Suppressor macrophage (primary cell): ENCODE measurements around the gene F2R.

Source experiments
- DNase-seq, 4 experiments: peaks; one replicate each; pipeline ENCODE4 v3.0.0-alpha.2; 2020 to 2022

The F2R gene

DNA sequence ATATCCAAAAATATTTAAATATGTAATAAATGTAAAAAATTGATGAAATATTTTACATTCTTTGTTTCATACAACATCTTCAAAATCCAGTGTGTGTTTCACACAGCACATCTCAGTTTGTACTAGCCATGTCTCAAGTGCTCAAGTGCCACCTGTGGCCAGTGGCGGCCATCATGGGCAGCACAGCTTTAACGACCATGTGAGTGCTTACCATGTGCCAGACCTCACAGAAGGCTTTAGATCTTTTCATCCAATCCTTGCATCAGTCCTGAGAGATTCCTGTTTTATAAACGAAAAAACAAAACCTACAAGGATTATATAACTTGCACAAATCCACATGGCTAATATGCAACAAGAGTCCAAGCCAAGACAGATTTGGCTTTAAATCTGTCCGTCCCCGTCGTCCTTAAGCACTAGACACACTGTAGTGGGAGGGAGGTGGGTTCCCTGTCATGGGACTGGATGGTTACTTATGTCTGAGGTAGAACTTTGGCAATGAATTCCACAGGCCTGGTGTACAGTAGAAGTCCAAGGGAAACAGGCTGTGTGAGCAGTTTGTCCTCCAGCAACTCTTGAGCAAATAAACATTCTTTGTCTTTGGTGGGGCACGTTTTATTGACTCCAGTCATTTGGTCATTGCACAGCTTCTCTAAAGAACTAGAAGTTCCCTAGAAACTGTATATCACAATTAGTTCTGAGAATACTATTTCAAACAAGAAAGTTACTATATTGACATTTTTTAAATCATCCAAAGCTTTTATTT lies 25.0 kb upstream of the F2R start:
- no peak for DNase-seq

DNA sequence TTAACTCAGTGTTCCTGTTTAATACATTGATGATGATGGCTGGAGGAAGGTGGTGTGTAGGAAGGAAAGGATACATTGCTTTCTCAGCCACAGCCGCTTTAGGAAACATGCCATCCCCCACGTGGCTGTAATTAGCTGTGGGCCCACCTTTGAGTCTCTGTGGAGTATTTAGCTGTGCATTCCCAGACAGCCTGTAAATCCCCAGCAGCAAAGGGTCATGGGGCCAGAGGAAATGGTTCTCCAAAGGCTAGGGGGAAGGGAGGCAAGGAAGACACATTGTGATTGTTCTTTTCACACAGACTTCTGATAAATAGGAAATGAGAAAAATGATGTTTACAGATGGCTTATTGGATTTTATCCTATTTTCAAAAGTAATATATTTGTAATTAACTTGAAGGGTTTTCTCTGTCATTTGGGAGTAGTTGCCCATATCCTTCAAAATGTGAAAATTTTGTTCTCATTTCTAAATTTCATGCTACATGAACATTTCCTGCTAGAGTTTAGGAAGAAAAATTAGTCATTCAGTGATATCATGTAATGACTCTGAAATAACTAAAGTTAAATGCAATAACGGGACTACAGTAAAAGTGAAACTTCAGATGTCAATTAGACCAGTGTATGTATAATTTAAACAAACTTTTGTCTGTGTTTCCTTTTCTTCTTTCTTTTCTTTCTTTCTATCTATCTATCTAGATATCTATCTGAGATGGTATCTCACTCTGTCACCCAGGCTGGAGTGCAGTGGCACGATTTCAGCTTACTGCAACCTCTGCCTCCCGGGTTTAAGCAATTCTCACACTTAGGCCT lies 24.3 kb upstream of the F2R start:
- no peak for DNase-seq

DNA sequence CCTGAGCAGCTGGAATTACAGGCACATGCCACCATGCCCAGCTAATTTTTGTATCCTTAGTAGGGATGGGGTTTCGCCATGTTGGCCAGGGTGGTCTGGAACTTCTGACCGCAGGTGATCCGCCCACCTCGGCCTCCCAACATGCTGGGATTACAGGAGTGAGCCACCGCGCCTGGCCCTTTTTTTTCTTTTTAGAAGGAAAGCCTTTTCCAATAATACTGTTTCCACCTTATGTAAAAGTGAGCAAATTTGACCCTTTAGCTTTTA lies 23.7 kb upstream of the F2R start:
- DNase-seq: no peak

DNA sequence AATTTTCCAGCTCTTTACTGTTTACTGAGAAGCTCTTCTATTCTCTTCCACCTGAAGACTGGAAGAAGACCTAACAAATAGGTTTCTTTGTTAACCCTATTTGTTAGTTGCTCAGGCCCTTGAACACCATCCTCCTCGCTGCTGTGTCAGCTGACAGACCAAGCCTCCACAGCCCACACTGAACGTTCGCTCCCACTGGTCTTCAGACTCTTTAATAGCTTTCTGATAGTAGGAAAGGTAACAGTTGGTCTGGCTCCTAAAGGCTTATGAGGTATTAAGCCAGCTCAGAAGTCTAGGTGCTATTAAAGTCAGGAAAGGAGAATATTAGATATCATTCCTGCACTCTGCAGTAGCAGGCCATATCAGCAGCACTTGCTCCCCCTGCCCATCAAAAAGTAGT lies 23.3 kb upstream of the F2R start:
- no peak for DNase-seq

DNA sequence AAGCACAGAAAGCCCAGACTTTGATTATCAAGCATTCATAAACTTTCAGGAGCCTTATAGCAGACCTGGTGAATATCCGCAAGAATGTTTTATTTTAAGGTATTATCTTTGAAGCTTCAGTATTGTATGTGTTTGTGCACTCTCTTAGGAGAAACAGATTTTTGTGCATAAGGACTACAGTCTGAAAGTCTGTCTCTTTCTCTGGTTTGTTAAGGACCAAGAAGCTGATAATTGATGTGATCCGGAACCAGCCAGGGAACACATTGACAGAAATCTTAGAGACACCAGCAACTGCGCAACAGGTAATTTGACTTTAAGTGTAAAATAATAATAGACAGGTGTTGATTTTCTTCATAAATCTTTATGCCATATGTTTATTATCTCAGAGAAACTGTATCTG lies 22.8 kb upstream of the F2R start:
- no peak for DNase-seq

DNA sequence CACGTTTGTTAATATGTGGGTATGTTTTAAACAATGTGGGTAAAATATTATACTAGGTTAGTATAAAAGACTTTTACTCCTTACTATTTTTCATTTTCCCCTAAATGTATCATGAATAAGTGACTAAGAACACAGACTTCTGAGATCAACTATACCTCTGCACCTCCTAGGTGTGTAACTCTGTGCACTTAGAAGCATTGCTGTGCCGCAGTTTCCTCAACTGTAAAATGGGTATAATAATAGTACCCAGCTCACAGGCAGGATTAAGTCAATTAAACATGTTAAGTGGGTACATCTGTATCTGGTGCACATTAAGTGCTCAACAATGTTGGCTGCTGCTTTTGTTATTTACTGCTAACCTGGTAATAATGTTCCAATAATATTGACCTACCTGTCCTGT lies 21.6 kb upstream of the F2R start:
- no peak for DNase-seq

DNA sequence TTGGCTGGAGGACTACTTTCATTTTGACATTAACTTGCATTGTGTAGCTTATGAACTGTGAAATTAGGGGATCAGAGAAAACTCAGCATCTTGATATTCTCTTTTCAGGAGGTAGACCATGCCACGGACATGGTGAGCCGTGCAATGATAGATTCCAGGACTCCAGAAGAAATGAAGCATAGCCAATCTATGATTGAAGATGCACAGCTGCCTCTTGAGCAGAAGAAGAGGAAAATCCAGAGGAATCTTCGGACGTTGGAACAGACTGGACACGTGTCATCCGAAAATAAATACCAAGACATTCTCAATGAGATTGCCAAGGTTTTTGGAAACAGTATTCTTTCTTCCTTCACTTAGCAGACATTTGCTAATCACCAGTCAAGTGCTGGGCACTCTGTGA lies 20.6 kb upstream of the F2R start:
- no peak for DNase-seq

DNA sequence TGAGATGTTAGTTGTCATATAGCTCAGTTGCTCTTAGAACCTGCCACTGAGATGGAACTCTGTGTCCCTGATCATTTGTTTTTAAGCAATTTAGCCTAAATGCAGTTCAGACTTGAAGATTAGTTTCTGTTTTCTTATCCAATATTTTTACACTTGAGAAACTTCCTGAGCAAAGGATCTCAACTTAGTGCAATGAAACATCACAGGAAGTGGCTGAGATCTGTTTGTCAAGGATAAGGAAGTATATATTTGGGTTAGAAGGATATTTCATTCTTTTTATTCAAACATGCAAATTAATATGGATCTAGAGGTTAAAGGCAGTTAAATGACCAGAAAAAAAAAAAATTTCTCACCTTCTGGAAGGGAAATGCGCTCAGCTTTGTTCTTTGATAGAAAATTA lies 19.7 kb upstream of the F2R start:
- no peak for DNase-seq

DNA sequence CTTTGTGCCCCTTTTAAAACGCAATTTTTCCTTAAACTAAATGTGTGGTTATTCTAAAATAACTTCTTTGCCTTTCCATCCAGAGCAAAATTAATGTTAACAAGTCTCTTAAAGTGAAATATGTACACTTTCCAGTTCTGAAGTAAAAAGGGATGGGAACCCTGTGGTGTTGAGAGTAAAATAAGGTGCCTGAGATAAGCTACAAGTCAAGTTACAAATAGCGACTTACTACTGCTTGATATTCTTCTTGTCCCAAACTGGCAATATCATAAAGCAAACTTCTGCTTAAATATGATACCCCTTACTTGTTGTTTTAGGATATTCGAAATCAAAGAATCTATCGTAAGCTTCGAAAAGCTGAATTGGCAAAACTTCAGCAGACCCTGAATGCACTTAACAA lies 18.3 kb upstream of the F2R start:
- no peak for DNase-seq

DNA sequence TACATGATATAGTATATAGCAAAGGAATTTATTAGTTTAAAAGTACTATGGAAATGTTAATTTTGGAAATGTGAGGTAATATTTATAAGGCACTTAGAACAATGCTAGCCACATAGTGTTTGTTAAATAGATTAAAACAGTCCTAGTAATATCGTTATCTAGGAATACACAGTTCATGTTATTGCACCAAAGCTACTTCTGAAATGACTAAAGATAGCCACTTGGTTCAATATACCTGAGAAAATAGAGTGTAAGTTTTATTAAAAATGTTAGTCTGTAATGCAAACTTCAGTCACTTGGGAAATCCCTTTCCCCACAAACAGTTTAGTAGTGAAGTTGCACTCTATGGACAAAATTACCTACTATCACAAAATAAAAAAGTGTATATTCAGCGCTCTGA lies 15.4 kb upstream of the F2R start:
- no peak for DNase-seq

DNA sequence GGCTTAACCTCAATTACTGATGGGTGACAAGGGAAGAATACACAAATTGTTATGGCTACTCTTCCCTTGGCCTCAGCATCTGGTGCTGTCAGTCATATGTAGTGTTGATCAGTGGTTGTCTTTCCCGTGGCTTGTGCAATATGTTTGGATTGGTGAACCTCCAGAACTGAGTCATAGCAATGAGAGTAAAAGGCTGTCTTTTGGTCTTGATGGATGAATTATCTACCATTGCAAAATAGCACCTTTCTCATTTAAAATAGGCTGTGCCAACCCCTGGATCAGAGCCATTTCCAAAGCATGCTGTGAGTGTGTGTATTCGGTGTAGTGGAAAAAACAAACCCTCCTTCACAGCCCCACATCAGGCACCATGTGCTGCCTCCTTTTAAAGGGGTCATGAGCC lies 14.6 kb upstream of the F2R start:
- DNase-seq: no peak

DNA sequence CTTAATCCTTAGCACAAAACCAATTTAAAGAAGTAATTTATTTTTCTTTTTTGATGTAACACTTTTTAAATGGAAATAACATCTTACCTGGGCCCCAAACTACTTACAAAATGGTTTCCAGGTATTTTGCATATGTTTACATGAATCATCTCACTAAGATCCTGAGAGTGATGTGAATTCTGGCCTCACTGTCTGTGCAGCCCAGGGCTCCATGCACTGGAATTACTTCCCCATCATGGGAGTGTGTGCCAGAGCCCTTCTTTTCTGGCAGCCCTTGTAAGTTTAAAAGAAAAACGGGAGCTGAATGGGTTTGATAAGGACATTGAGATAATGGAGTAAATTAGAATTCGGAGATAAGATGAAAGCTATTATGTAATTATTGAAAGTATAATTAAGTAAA lies 12.2 kb upstream of the F2R start:
- DNase-seq: no peak

DNA sequence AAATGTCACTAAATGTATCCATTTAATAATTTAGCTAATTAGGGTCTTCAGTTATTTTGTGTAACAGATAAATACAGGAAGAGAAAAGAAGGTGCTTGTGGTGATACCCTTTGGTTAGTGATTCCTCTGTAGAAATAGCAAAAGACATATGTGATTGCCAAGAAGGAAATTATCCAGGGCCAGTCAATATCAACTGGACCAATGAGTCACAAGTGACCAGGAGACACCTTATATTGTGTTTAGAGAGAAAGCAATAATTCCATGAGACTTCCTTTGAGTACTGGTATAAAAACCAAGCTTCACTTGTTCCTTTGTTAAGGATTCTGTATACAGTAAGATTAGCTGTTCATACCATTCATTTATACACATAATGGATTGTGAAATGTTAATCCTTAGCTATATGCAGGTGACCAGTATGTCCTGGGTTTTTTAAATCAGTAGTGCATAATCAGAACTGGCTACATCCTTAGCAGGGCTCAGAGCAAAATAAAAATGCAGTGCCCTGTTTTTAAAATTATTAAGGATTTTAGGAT lies 11.7 kb upstream of the F2R start:
- DNase-seq: no peak

DNA sequence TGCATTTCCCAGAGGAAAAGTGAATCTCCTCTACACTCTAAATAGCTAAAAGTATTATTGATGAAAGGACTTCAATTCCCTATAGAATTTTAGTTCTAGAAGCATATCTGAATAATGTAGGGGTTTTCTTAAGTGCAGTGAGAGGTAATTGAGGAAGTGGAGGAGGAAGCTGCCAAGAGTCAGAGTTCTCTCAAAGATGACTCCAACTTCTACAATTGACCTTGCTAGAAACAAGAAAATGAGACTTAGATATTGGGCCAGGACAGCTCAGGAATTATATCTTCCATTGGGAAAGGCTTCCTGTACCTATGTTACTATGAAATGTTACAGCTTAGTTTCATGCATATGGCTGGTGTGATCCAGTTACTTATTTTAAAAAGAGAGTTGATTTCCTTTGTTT lies 10.4 kb upstream of the F2R start:
- DNase-seq: peak; percentile 17 to 69 (median 56)

DNA sequence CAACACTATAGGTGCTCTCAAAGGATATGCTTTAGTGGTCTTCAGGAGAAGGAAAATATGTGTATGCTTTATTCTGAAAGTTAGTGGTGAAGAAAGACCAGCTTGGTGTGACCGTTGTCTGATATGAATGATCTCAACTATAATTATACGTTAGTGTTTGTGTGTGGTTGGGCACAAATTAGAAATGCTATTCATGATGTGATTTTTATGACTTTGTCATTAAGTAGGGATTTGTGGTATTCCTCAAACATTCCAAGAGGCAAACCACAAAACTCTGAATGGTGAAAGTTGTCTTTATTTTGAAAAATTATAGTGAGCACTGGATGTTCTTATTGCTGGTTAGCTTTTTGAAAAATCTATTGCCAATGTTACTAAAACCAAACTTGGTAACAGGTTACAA lies 6.2 kb upstream of the F2R start:
- no peak for DNase-seq

DNA sequence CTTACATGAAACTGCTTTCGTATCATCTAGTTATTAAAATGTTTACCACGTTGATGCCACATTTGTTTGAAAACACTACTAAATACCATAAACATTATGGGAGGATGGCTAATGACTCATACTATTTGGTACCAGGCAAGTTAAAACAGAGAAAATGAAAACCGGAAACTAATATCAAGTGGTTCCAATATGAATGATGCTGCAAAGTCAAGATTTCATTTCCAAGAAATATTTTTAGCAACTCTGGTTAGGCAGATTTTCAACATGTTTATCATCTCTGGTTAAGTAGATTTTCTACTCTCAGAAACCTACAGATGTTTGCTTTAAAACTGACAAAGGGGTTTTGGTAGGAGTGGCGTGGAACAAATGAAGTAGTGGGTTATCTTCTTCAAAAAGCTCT lies 4.9 kb upstream of the F2R start:
- DNase-seq: no peak

DNA sequence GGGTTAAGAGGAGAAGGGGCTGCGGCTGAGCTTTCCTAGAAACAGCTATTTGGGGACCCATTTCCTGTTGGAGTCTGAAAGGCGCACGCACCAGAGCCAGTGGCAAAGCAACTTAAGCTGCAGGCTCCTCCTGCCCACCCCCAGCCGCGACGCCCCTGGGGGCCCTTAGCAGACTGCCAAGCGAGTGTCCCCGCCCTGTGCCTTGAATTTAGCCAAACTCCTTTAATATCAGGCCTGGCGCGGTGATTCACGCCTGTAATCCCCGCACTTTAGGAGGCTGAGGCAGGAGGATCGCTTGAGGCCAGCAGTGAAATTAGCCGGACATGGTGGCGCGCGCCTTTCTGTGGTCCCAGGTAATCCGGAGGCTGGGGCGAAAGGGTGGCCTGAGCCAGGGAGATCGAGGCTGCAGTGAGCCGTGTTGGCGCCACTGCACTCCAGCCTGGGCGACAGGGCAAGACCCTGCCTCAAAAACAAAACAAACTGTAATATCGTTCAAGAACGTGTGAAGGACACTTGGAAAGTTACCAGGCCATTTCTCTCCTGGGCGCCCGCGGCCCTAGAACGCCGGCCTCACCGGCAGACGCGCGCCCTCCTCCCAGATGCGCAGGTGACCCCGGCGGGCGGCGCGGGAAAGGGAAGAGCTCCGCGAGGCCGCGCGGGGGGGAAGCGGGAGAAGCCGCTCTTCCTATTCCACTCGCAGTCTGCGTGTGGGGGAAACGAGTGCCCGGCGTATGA lies 1.0 kb upstream of the F2R start:
- DNase-seq: peak in 2 of 4 experiments; percentile 27 to 60

DNA sequence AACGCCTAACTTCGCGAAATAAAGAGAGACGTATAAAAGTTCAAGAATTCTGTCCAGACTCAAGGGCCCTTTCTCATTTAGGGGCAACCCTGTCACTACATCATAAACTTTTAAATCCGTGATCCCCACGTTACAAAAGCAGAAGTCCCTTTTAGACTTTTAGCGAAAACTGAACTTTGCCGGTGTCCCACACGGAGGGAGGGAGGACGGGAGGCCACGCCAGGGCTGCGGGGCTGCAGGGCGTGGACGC lies 515 bp upstream of the F2R start:
- peak; percentile 21 to 49 (median 36) for DNase-seq

DNA sequence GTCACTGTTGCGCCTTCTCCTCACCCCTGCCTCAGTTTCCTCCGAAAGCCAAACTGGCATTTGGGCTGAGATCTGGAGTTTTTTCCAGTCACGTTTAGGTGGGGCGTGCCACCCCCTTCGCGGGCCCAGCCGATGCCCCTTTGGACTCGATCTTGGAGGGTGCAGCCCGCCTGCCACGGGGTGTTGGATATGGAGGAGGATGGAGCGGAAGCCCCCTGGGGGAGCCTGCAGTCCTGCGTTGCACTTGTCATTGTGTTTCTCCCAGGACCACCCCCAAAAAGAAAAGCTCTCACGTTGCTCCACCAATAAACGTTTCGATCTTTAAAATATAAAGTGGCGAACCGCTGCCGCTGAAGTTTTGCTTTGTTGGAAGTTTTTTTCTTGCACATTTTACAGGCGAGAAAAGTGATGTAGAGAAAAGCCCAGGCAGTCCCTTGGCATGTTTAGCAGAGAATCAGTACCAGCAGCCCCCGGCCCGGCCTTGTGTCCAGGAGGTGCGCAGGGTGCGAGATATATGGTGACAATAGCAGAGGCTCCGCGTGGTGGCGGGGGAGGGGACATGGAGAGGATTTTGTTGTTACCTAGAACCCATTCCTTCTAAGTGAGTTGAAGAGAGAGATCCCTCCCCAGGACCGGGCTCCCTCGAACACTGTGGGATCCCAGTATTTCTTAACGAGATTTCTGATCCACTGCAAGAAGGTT lies 681 bp downstream of the F2R start:
- peak in 1 of 4 experiments; percentile 15 for DNase-seq

DNA sequence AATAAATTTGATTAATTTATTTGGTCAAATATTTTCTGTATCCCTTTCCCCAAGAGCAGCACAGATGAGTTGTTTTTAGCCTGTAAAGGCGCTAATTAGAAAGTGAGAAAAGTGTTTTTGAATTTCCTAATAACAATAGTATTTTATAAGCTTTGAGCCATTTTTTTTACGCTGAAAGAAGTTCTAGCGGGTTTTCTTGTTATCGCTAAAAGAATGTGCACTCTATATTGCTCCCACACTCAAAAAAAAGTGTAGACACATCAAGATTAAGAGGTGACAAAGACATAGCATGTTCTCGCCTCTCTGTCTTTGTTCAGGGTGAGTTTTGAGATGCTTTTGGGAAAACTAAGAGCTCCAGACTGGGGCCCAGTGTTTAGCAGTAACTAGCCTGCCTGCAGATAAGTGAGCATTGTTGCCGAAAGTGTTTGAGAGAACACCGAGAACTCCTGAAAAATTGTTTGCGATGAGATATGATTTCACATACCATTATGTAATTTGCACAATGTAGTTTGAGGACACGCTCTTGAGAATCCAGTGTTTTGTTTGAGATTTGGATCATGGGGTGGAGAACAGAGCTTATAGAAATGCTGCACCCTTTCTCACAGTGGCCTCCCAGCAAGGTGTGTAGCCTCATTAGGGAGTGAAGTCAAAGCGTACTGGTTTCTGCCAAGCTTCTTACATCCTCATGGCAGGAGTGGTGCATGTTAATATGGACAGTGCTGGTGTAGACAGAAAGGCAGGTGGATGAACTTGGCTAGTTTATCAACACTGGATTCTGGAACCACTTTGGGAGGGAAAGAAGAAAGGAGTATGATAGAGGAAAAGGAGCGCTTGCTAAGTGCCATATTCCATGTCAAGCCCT lies 1.5 kb downstream of the F2R start:
- no peak for DNase-seq

DNA sequence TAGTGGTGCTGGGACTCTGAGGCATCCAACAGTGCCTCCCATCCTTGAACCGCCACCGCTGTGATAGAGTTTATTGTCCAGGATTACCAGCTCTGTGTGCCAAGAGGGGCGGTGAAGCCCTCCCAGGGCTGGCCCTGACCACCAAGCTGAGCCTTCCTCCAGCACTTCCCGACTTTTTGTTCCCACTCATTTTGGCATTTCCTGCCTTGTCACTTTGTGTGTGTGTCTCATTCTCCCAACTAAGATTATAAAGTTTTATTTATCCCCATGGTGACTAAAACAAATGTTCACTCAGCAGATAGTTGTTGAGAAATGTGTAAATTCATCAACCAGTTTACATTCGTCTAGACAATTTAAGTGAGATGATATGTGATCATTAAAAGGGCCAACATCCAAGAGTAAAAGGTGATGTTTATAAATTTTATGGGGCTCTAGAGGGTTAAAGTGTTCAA lies 2.5 kb downstream of the F2R start:
- no peak for DNase-seq

DNA sequence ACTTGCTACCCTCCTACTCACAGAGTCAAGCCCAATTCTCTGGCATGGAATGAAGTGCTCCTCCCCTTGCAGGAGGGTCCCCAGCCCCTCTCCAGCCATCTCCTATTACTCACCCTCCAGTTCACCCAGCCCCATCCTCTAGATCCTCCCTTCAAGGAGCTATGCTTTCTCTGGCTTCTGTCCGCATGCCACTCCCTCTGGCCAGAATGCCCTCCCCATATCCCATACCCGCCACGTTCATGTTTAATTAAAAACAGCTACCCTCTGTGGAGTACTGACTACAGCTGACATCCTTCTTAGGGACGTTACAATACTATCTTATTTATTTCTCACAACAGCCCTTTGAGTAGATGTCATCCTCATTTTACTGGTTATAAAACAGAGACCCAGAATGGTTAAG lies 3.0 kb downstream of the F2R start:
- no peak for DNase-seq
